Body of pancreas (tissue), 4 donors: Measurements from ENCODE around the gene GNL3. TPM values are rescaled to one million over a fixed set of nuclear protein-coding genes. Genes with fewer than 3 reads are reported as not detected.

Source experiments
- ATAC-seq: fragments of 150-250 bp; one replicate; pipeline ENCODE4 v1.9.1; 2016
- DNase-seq, 4 donors: peaks; one replicate each; pipeline ENCODE4 v3.0.0-alpha.2; 2019
- H3K27ac ChIP-seq, 4 donors: fragments of 200-600 bp; sonication (generic); 1 replicate in 3 of 4; 2 replicates in 1 of 4; pipeline versions ENCODE4 v1.5.1 to v1.6.1; 2016 to 2019; ENCODE audit warnings: mild to moderate bottlenecking in 1 of 4, mixed read lengths in 1 of 4, moderate library complexity in 1 of 4
- H3K27me3 ChIP-seq, 2 donors: fragments of 200-600 bp; sonication (generic); one replicate each; pipeline ENCODE4 v1.6.0; 2016; ENCODE audit warnings: mild to moderate bottlenecking in 1 of 2
- H3K36me3 ChIP-seq, 2 donors: fragments of 200-600 bp; sonication (generic); replicated peaks in 1 of 2; 2 replicates each; pipeline ENCODE4 v1.5.1; 2016; ENCODE audit warnings: low read depth in 2 of 2; ENCODE audit not compliant: insufficient read depth in 1 of 2
- H3K4me1 ChIP-seq: fragments of 200-600 bp; sonication (generic); one replicate; pipeline ENCODE4 v1.6.0; 2016
- H3K4me3 ChIP-seq, 2 donors: fragments of 200-600 bp; sonication (generic); 1 replicate in 1 of 2; 2 replicates in 1 of 2; pipeline ENCODE4 v1.5.1; 2016 to 2019
- H3K9me3 ChIP-seq, 3 donors: fragments of 200-600 bp; sonication (generic); 1 replicate in 2 of 3; 2 replicates in 1 of 3; pipeline ENCODE4 v1.5.1; 2016
- CTCF ChIP-seq, 7 experiments: fragments of 450-650 bp in 4 of 7; fragments of 200-600 bp in 3 of 7; sonication (generic) in 3 of 7; IDR thresholded peaks; one replicate each; pipeline ENCODE4 v1.5.1; 2016 to 2019; ENCODE audit warnings: antibody characterized with exemption in 7 of 7
- POLR2A ChIP-seq, 3 donors: fragments of 450-650 bp; IDR thresholded peaks; one replicate each; pipeline ENCODE4 v1.6.1; 2016; ENCODE audit warnings: antibody characterized with exemption in 3 of 3, mild to moderate bottlenecking in 2 of 3
- WGBS, 2 donors: methylation state at CpG; one replicate each; pipeline ENCODE4 v1.1.5; 2017; 5-methylcytosine and 5-hydroxymethylcytosine counted together
- intact Hi-C: fragments of 100-400 bp; cut with DNase I; formaldehyde crosslinking; loops from one replicate; pipeline ENCODE4 v1.15.1; 2023
- total RNA-seq, 2 donors: library from RNA; depleted of rRNA; stranded (reverse); fragments of >200 nt; gene quantifications; one replicate each; pipeline ENCODE4 v1.1.0, GENCODE V29; 2016

GNL3 gene
- total RNA-seq, result 100 to 1,000 TPM in 1 of 2 donors, 10 to 100 TPM in 1; 46.2 to 122 TPM

DNA sequence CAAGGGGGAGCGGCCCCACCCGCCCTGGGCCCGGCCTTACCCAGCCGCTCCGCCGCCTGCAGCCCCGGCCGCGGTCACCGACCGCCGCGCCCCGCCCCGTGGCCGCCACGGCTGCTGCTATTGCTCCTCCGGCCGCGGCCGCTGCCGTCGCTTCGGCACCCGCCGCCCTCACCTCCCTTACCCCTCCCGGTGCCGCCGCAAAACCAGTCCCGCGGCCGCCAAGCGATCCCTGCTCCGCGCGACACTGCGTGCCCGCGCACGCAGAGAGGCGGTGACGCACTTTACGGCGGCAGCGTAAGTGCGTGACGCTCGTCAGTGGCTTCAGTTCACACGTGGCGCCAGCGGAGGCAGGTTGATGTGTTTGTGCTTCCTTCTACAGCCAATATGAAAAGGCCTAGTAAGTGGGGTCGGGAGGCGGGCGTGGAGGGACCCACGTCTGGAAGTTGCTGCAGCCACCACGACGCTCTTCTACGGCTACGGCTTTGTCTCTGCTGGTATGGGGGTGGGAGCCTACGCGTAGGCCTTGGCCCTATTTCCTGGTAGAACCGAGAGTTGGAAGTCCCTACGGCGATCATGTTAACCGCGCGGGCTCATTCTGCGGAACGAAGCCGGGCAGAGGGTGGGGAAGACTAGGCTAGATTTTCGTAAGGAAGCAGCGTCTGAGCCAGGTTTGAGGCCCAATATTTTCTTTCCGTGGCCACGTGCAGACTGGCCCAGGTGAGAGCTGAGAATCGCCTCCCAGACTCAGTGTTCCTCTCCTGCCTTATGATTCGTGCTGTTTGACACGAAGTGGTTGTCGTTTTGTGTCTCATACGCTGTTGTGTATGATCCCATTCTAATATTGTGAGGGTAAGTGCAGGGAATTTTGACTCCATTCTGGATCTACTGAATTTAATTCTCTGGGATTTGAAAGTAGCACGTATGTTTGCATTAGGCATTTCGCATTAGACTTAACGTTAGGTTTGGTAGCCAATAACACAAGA lies at the start of gene GNL3, which contains the start of gene PBRM1:
GNL3 (plus strand) TSS at position 324 of the 983 bp plus-strand sequence; CDS start at position 385, 61 bp downstream.
PBRM1 (minus strand) TSS at position 205 of the 983 bp plus-strand sequence.
- Histone ChIP-seq H3K36me3 (peaks cover 16 to 17% of the 10 kb centered on the region in 2 donors), H3K4me1 (peaks cover 70% of the 10 kb centered on the region), H3K27ac (peak within 1 kb of the TSS; percentile 96 to 99 (median 98)), H3K9me3 (peaks cover 0 to 4% (median 0%) of the 10 kb centered on the region in 3 donors), H3K4me3 (peak within 1 kb of the TSS; percentile 73 to 88), H3K27me3 (no peaks in the 10 kb centered on the region)
- ATAC-seq (peak; percentile 96), DNase-seq (peak; percentile 94 to 96 (median 95))
- 0% methylated on average over 31 to 63 of the region's 82 CpGs for WGBS, 2 donors
- intact Hi-C loops, result no loop called here
- TF ChIP-seq CTCF (IDR thresholded peaks at IDR 0.05), result peak in 1 of 7 experiments; percentile 5
- TF ChIP-seq POLR2A (IDR thresholded peaks at IDR 0.05), result peak; percentile 83 to 92 (median 91)

DNA sequence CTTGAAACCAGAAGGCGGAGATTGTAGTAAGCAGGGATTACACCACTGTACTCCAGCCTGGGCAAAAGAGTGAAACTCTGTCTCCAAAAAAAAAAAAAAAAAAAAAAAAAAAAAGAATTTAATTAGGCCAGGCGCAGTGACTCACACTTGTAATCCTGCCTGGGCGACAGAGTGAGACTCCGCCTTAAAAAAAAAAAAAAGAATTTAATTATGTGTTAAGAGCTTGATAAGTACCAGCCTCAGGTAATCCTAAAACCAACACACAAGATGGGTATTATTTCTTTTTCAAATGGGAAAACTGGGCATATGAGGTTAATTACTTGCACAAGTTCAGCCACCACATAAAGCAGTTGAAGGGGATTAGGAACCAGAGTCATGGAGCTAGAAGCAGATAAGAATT lies 49.2 kb upstream of the GNL3 start:
- DNase-seq (no peak), ATAC-seq (no peak)
- Histone ChIP-seq H3K27ac (no peak overlapping the region), H3K4me1 (no peaks in the 10 kb centered on the region), H3K4me3 (no peak overlapping the region), H3K9me3 (no peaks in the 10 kb centered on the region), H3K27me3 (no peaks in the 10 kb centered on the region), H3K36me3 (peaks cover 16 to 25% of the 10 kb centered on the region in 2 donors)
- intact Hi-C loops, result no loop called here
- TF ChIP-seq POLR2A (IDR thresholded peaks at IDR 0.05) (no peak), CTCF (IDR thresholded peaks at IDR 0.05) (no peak)
- 85 to 86% methylated on average over 4 of the region's 4 CpGs for WGBS, 2 donors

DNA sequence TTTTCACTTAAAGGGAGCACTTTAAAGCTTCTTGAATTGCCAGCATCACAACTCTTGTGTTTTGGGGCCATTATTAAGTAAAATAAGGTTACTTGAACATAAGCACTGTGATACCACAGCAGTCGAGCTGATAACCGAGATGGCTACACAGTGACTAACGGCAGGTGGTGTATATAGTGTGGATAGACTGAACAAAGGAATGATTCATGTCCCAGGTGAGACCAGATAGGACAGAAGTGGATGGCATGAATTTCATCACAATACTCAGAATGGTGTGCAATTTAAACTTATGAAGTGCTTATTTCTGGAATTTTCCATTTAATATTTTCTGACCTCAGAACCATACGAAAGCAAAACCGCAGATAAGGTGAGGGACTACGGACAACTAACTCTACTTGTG lies 40.3 kb upstream of the GNL3 start:
- no peak for DNase-seq
- H3K4me3 ChIP-seq, result no peak overlapping the region
- intact Hi-C loops, result no loop called here
- ATAC-seq, result no peak
- 80 to 92% methylated on average over 6 of the region's 6 CpGs for WGBS, 2 donors
- H3K27me3 ChIP-seq, result no peaks in the 10 kb centered on the region
- no peaks in the 10 kb centered on the region for H3K9me3 ChIP-seq
- TF ChIP-seq POLR2A (IDR thresholded peaks at IDR 0.05) (no peak), CTCF (IDR thresholded peaks at IDR 0.05) (no peak)
- peaks cover 12% of the 10 kb centered on the region for H3K4me1 ChIP-seq
- peaks cover 2 to 26% of the 10 kb centered on the region in 2 donors for H3K36me3 ChIP-seq
- no peak overlapping the region for H3K27ac ChIP-seq

DNA sequence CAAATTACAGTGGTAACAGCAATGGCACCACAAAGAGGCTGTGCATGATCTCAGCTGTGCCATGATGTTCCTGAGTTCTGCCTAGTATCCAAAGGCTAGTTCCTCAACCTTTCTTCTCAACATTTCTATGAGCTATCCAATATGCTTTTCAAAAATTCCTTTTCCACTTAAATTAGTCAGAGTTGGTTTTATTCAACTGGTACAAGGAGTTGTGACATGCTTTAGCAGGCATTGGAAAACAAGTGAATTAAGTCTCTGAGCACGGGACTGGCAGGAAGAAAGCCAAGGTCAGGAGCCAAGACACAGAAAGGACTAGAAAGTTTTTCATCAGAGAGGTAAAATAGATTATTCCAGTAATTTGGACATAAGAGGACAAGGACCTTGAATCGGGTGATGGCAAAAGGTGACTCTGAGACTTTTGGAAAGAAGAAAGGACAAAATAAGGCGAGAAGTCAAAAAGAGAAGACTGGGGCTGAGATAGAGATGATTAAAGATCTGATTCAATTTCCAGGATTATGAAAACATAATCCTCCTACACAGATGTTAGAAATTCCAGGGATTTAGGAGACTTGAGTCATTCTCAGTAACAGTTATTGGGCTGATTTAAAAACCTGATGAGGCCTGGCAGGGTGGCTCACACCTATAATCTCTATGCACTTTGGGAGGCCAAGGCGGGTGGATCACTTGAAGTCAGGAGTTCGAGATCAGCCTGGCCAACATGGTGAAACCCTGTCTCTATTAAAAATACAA lies 36.2 kb upstream of the GNL3 start:
- no peak for ATAC-seq
- intact Hi-C loops, result no loop called here

More for the DNA sequence above, 36.2 kb upstream of the GNL3 start:
- no peak overlapping the region for H3K4me3 ChIP-seq
- TF ChIP-seq CTCF (IDR thresholded peaks at IDR 0.05) (no peak), POLR2A (IDR thresholded peaks at IDR 0.05) (no peak)
- H3K9me3 ChIP-seq, result no peaks in the 10 kb centered on the region
- H3K27me3 ChIP-seq, result no peaks in the 10 kb centered on the region
- 91 to 94% methylated on average over 5 of the region's 5 CpGs for WGBS, 2 donors
- no peaks in the 10 kb centered on the region for H3K4me1 ChIP-seq
- H3K36me3 ChIP-seq, result peaks cover 0 to 33% of the 10 kb centered on the region in 2 donors
- no peak for DNase-seq
- peak overlapping the region in 1 of 4 donors; percentile 21 for H3K27ac ChIP-seq
